22Rv1 (cell line): ENCODE measurements around the gene GNAL.

ENCODE experiments used
- CTCF ChIP-seq: fragments of 450-650 bp; IDR thresholded peaks from 2 replicates; pipeline ENCODE4 v1.5.1; 2017; ENCODE audit warnings: mild to moderate bottlenecking
- ZFX ChIP-seq: fragments of 450-650 bp; IDR thresholded peaks from 2 replicates; pipeline ENCODE4 v1.6.1; 2017; ENCODE audit warnings: antibody characterized with exemption, borderline replicate concordance

- TF ChIP-seq ZFX: no peak
- no peak for TF ChIP-seq CTCF
Observed at GRCh38 chr18:11932393-11932792, 243.3 kb downstream of the GNAL start.
